K562 (cell line): ENCODE measurements around the gene ARPC4.
"Not testable (repeated sequence)": the region's sequence is repeated elsewhere in the genome, so short reads cannot be mapped to it uniquely, and the experiment has no call there.

ENCODE experiments used
- BHLHE40 ChIP-seq: IDR thresholded peaks from 2 replicates; pipeline ENCODE4 v1.6.1; 2011; ENCODE audit warnings: low read length, improper control_type of control experiment
- NFYB ChIP-seq: IDR thresholded peaks from 2 replicates; pipeline ENCODE4 v1.6.1; 2011; ENCODE audit warnings: mild to moderate bottlenecking, moderate library complexity; ENCODE audit not compliant: insufficient read length; ENCODE audit errors: extremely low read depth
- POLR2A ChIP-seq: fragments of 450-650 bp; conservative IDR thresholded peaks from 2 replicates; pipeline ENCODE4 v1.6.1; 2016
- POLR2AphosphoS5 ChIP-seq: IDR thresholded peaks from 2 replicates; pipeline ENCODE4 v1.6.1; 2011; ENCODE audit warnings: mild to moderate bottlenecking, low read depth, low read length, moderate library complexity; ENCODE audit not compliant: control insufficient read depth, insufficient read depth
- RAD21 ChIP-seq, 2 experiments: fragments of 250-450 bp in 1 of 2; fragments of 450-650 bp in 1 of 2; sonication (Bioruptor Pico) in 1 of 2; formaldehyde crosslinking in 1 of 2; IDR thresholded peaks in 1 of 2; conservative IDR thresholded peaks in 1 of 2; 2 replicates each; pipeline versions ENCODE4 v1.4.0 to v1.8.0; 2020 to 2022; ENCODE audit warnings: mild to moderate bottlenecking in 2 of 2, moderate library complexity in 1 of 2
- RBM17 ChIP-seq: fragments of 200-400 bp; formaldehyde crosslinking; IDR thresholded peaks from 2 replicates; pipeline ENCODE4 v1.6.1; 2017; ENCODE audit warnings: low read depth, mild to moderate bottlenecking, low read length, borderline replicate concordance
- TAF1 ChIP-seq: IDR thresholded peaks from 2 replicates; pipeline ENCODE4 v1.6.1; 2011; ENCODE audit warnings: mild to moderate bottlenecking, low read length, moderate library complexity; ENCODE audit not compliant: insufficient read depth, control insufficient read depth, severe bottlenecking; ENCODE audit errors: extremely low read depth
- YY1 ChIP-seq, 3 experiments: IDR thresholded peaks; 2 replicates each; pipeline ENCODE4 v1.6.1; 2011; ENCODE audit warnings: low read length in 2 of 3, mild to moderate bottlenecking in 2 of 3, moderate library complexity in 2 of 3, borderline replicate concordance in 1 of 3, control low read depth in 1 of 3, low read depth in 1 of 3; ENCODE audit not compliant: insufficient read depth in 3 of 3, insufficient replicate concordance in 2 of 3, control insufficient read depth in 1 of 3, insufficient read length in 1 of 3; ENCODE audit errors: extremely low read depth in 1 of 3
- TF ChIP-seq, protein P1 (sequence below), 2 experiments: fragments of 450-650 bp in 1 of 2; sonication (generic) in 1 of 2; formaldehyde crosslinking; conservative IDR thresholded peaks; 2 replicates each; pipeline versions ENCODE4 v1.4.0 to v1.8.1; 2020 to 2022; ENCODE audit warnings: mild to moderate bottlenecking in 1 of 2, missing genetic modification reagents in 1 of 2

DNA sequence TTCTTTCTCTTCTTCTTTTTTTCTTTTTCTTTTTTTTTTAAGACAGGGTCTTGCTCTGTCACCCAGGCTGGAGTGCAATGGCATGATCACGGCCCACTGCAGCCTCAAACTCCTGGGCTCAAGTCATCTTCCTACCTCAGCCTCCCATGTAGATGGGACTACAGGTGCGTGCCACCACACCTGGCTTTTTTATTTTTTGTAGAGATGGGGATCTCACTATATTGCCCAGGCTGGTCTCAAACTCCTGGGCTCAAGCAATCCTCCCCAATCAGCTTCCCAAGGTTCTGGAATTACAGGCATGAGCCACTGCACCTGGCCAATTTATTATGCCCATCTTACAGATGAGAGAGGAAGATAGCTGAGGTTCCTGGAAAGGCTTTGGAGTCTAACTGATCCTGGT lies 21.9 kb upstream of the ARPC4 start:
- not testable (repeated sequence) for TF ChIP-seq POLR2A; YY1 (IDR thresholded peaks at IDR 0.05; ENCODE audit: borderline replicate concordance in 1 of 3, control insufficient read depth in 1 of 3, extremely low read depth in 1 of 3, insufficient read depth in 3 of 3, insufficient read length in 1 of 3, insufficient replicate concordance in 2 of 3, low read depth in 1 of 3, low read length in 2 of 3); TAF1; POLR2AphosphoS5; BHLHE40; RAD21 (CRISPR knock-in tag; conservative IDR thresholded peaks at IDR 0.05 in 1 of 2, IDR thresholded peaks at IDR 0.05 in 1 of 2); RBM17; NFYB
- TF ChIP-seq, protein P1, sequence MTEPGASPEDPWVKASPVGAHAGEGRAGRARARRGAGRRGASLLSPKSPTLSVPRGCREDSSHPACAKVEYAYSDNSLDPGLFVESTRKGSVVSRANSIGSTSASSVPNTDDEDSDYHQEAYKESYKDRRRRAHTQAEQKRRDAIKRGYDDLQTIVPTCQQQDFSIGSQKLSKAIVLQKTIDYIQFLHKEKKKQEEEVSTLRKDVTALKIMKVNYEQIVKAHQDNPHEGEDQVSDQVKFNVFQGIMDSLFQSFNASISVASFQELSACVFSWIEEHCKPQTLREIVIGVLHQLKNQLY (CRISPR knock-in tag; conservative IDR thresholded peaks at IDR 0.05): not testable (repeated sequence)
